RWPE1 (cell line): Measurements from ENCODE around the gene RUNX1.
"Not testable (repeated sequence)": the region's sequence is repeated elsewhere in the genome, so short reads cannot be mapped to it uniquely, and the experiment has no call there.

Source experiments
- CTCF ChIA-PET: fragments of 350-600 bp; sonication (Branson Sonifier 250); formaldehyde crosslinking; extraction: SDS; loops from one replicate; lab custom pipeline; 2021; lab: Yijun Ruan, JAX
- POLR2A ChIA-PET: fragments of 400-600 bp; formaldehyde crosslinking; extraction: SDS; loops from one replicate; lab custom pipeline; 2020; ENCODE audit warnings: antibody characterized with exemption; ENCODE audit not compliant: low non-redundant PET; lab: Yijun Ruan, JAX
- DNase-seq: peaks from one replicate; pipeline ENCODE4 v3.0.0; 2012; ENCODE audit warnings: low spot score
- H3K27ac ChIP-seq: fragments of 450-650 bp; 2 replicates; pipeline ENCODE4 v1.5.1; 2017
- TF ChIP-seq, protein P1 (sequence below): fragments of 450-650 bp; conservative IDR thresholded peaks from 2 replicates; pipeline ENCODE4 v1.5.1; 2017; ENCODE audit warnings: low read depth, mild to moderate bottlenecking

The RUNX1 gene

GRCh38 chr21:34994766-34995631, 54.1 kb downstream of the RUNX1 start:
- POLR2A ChIA-PET, result interaction anchor here (0.6 kb wide), 1 partner anchor 46 kb away, joined by 8 read pairs; no protein-coding TSS in a partner anchor
- no peak for DNase-seq
- TF ChIP-seq, protein P1, sequence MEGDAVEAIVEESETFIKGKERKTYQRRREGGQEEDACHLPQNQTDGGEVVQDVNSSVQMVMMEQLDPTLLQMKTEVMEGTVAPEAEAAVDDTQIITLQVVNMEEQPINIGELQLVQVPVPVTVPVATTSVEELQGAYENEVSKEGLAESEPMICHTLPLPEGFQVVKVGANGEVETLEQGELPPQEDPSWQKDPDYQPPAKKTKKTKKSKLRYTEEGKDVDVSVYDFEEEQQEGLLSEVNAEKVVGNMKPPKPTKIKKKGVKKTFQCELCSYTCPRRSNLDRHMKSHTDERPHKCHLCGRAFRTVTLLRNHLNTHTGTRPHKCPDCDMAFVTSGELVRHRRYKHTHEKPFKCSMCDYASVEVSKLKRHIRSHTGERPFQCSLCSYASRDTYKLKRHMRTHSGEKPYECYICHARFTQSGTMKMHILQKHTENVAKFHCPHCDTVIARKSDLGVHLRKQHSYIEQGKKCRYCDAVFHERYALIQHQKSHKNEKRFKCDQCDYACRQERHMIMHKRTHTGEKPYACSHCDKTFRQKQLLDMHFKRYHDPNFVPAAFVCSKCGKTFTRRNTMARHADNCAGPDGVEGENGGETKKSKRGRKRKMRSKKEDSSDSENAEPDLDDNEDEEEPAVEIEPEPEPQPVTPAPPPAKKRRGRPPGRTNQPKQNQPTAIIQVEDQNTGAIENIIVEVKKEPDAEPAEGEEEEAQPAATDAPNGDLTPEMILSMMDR, result no peak
- CTCF ChIA-PET, result interaction anchor here (0.5 to 0.6 kb wide), 2 partner anchors 12 to 97 kb away, joined by 3 read pairs; no protein-coding TSS in a partner anchor
- no peak overlapping the region for H3K27ac ChIP-seq

GRCh38 chr21:34993521-34993921, 55.6 kb downstream of the RUNX1 start:
- H3K27ac ChIP-seq, CTCF ChIA-PET, DNase-seq, POLR2A ChIA-PET: not testable (repeated sequence)

GRCh38 chr21:34992736-34993398, 56.2 kb downstream of the RUNX1 start:
- DNase-seq, result no peak
- POLR2A ChIA-PET, result no interaction called here
- no peak overlapping the region for H3K27ac ChIP-seq
- TF ChIP-seq, protein P1, result no peak
- CTCF ChIA-PET, result no interaction called here

DNA sequence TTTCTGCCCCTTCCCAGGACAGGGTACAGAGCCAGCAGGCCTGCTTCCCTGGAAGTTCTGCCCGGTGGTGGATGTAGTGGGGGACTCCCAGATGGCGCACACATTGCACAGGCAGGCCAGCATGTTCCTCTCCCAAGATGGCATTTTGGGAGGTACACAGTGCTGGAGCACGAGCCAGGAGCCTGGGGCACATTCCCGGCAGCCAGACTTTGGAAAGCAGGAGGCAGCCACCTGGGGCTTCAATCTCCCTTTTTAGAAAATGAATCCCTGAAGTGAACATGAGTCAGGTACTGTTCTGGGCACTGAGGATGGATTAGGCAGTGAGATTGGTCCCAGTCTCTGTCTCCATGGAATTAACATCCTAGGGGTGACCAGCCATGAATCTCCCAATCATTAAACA, 56.9 kb downstream of the RUNX1 start:
- POLR2A ChIA-PET, result no interaction called here
- DNase-seq, result no peak
- TF ChIP-seq, protein P1, result no peak
- CTCF ChIA-PET, result no interaction called here
- no peak overlapping the region for H3K27ac ChIP-seq

DNA sequence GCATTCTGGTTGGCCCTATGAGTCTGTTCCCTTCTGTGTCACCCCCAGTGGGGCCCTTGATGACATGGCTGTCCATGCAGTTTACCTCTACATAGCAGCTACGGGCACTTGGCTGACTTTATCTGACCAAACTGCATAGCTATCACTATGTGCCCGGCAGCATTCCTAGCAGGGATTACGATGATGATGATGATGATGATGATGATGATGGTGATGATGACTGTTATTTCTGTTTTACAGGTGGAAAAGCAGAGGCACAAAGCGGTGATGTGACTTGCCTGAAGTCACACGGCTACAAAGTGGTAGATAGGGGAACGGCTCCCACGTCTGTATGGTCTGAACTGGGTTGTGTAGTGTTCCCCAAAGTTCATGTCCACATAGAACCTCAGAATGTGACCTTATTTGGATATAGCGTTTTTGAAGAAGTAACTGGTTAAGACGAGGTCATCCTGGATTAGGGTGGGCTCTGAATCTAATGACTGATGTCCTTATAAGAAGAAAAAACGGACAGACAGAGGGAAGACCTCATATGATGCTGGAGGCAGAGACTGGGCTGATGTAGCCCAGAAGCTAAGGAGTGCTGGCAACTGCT, 57.6 kb downstream of the RUNX1 start:
- no peak overlapping the region for H3K27ac ChIP-seq
- TF ChIP-seq, protein P1, result no peak
- POLR2A ChIA-PET, result no interaction called here
- CTCF ChIA-PET, result interaction anchor here (0.6 kb wide), 1 partner anchor 14 kb away, joined by 4 read pairs; no protein-coding TSS in a partner anchor
- DNase-seq, result no peak

- DNase-seq, result no peak
- no peak overlapping the region for H3K27ac ChIP-seq
- TF ChIP-seq, protein P1, result no peak
- ChIA-PET CTCF (no interaction called here), POLR2A (no interaction called here)
These were observed 58.3 kb downstream of the RUNX1 start for GRCh38 chr21:34990842-34991241.
